DMS53 treated with DMSO at 0.1 percent for 48 hours (cell line): ENCODE results near the gene WDR37.

Source experiments
- DNase-seq: peaks from one replicate; lab custom pipeline; 2025; ENCODE audit not compliant: unreplicated experiment; lab: John Stamatoyannopoulos, UW

WDR37 gene

GRCh38 chr10:1068380-1069361 lies 12.5 kb downstream of the WDR37 start:
- no peak for DNase-seq

GRCh38 chr10:1070919-1071318 lies 14.7 kb downstream of the WDR37 start:
- no peak for DNase-seq

- DNase-seq, result no peak
Observed at GRCh38 chr10:1074052-1074747, 18.0 kb downstream of the WDR37 start.

- no peak for DNase-seq
Observed at GRCh38 chr10:1074748-1075308, 18.6 kb downstream of the WDR37 start.

GRCh38 chr10:1078668-1079067 lies 22.5 kb downstream of the WDR37 start:
- no peak for DNase-seq

GRCh38 chr10:1083581-1083980 lies 27.4 kb downstream of the WDR37 start:
- no peak for DNase-seq

GRCh38 chr10:1084011-1084950 lies 28.1 kb downstream of the WDR37 start:
- DNase-seq, result no peak

GRCh38 chr10:1085258-1085657 lies 29.1 kb downstream of the WDR37 start:
- no peak for DNase-seq

GRCh38 chr10:1086787-1087186 lies 30.6 kb downstream of the WDR37 start:
- DNase-seq, result no peak

GRCh38 chr10:1089017-1089689 lies 33.0 kb downstream of the WDR37 start:
- DNase-seq, result no peak

GRCh38 chr10:1090696-1091095 lies 34.5 kb downstream of the WDR37 start:
- DNase-seq, result no peak

GRCh38 chr10:1093696-1094095 lies 37.5 kb downstream of the WDR37 start:
- no peak for DNase-seq

GRCh38 chr10:1094112-1095057 lies 38.2 kb downstream of the WDR37 start:
- no peak for DNase-seq

GRCh38 chr10:1095498-1095897 lies 39.3 kb downstream of the WDR37 start:
- no peak for DNase-seq

GRCh38 chr10:1096287-1096889 lies 40.2 kb downstream of the WDR37 start:
- DNase-seq, result no peak

- no peak for DNase-seq
Observed at GRCh38 chr10:1097436-1097835, 41.3 kb downstream of the WDR37 start.

- DNase-seq, result no peak
Observed at GRCh38 chr10:1100143-1100542, 44.0 kb downstream of the WDR37 start.

- no peak for DNase-seq
Observed at GRCh38 chr10:1100691-1101368, 44.6 kb downstream of the WDR37 start.
